Measurements from ENCODE around the gene BMP7. TPM values are rescaled to one million over a fixed set of nuclear protein-coding genes. Genes with fewer than 3 reads are reported as not detected.

BMP7 gene
- total and polyA plus RNA-seq, 7 donors: under 0.01 to 5.4 (median 2.5) TPM

- Histone ChIP-seq H3K9me3 (no peaks in the 10 kb centered on the region), H3K27me3 (no peaks in the 10 kb centered on the region), H3K36me3 (no peaks in the 10 kb centered on the region), H3K4me3 (no peak overlapping the region), H3K4me1 (no peaks in the 10 kb centered on the region), H3K27ac (no peak overlapping the region)
- WGBS, 2 donors: 64 to 68% methylated on average over 8 of the region's 8 CpGs
- intact Hi-C loops (cut with DNase I): no loop called here
- TF ChIP-seq POLR2A (IDR thresholded peaks at IDR 0.05): no peak
- TF ChIP-seq EP300 (IDR thresholded peaks at IDR 0.05): no peak
- TF ChIP-seq POLR2AphosphoS5 (IDR thresholded peaks at IDR 0.05): no peak
- TF ChIP-seq, protein P1, sequence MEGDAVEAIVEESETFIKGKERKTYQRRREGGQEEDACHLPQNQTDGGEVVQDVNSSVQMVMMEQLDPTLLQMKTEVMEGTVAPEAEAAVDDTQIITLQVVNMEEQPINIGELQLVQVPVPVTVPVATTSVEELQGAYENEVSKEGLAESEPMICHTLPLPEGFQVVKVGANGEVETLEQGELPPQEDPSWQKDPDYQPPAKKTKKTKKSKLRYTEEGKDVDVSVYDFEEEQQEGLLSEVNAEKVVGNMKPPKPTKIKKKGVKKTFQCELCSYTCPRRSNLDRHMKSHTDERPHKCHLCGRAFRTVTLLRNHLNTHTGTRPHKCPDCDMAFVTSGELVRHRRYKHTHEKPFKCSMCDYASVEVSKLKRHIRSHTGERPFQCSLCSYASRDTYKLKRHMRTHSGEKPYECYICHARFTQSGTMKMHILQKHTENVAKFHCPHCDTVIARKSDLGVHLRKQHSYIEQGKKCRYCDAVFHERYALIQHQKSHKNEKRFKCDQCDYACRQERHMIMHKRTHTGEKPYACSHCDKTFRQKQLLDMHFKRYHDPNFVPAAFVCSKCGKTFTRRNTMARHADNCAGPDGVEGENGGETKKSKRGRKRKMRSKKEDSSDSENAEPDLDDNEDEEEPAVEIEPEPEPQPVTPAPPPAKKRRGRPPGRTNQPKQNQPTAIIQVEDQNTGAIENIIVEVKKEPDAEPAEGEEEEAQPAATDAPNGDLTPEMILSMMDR (IDR thresholded peaks at IDR 0.05): no peak
- no peak for DNase-seq
Observed at GRCh38 chr20:57155415-57155814, 111.0 kb downstream of the BMP7 start.

DNA sequence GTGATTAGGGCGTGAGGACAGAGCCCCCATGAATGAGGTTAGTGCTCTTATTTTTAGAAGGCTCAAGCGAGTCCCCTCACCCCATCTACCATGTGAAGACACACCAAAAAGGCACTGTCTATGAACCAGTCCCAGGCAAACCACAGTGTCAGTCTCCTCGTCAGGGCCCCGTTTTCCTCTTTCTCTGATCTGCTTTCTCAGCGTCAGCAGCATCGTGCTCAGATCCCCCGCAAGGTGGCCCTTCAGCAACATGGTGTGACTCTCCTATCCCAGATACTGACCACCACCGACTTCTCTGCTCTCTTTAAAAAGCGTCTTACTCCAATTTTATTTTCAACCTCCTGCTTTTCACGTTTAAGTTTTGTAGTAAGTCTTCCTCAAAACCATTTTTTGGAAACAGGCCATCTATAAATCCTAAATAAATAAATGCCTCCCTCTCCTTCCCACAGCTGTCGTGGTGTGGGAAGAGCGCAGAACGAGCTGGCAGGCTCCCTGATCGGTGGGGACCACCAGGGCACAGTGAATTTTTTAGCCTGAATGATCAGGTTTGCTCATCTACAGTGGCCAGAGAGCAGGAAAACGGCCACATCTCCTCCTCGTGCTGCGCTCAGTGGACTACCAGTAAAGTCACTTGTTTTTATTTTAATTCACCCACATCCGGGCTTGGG lies 113.1 kb downstream of the BMP7 start:
- Histone ChIP-seq H3K9me3 (no peaks in the 10 kb centered on the region), H3K36me3 (no peaks in the 10 kb centered on the region), H3K4me1 (peaks cover 0 to 6% (median 0%) of the 10 kb centered on the region in 4 donors), H3K27ac (no peak overlapping the region), H3K27me3 (no peaks in the 10 kb centered on the region), H3K4me3 (no peak overlapping the region)
- TF ChIP-seq POLR2AphosphoS5 (IDR thresholded peaks at IDR 0.05): no peak
- no peak for TF ChIP-seq POLR2A (IDR thresholded peaks at IDR 0.05)
- TF ChIP-seq, protein P1 (IDR thresholded peaks at IDR 0.05): no peak
- no peak for TF ChIP-seq EP300 (IDR thresholded peaks at IDR 0.05)
- DNase-seq: no peak
- intact Hi-C loops (cut with DNase I): no loop called here
- 70 to 73% methylated on average over 18 of the region's 18 CpGs for WGBS, 2 donors

DNA sequence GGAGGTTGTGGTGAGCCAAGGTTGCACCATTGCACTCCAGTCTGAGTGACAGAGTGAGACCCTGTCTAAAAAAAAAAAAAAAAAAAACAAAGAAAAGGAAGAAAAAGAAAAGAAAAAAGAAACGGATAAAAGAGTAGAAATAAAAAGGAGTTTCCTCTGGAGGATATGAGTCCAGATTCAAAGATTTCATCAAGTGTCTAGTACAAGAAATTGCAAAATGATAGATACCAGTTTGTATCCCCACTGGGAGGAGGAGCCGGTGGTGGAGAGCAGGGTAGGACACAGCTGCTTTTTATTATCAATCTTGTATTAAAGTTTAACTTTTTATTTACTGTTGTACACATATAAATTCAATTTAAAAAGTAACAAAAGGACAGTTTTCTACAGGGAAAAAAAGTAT lies 113.9 kb downstream of the BMP7 start:
- Histone ChIP-seq H3K4me3 (no peak overlapping the region), H3K27ac (no peak overlapping the region), H3K36me3 (no peaks in the 10 kb centered on the region), H3K9me3 (no peaks in the 10 kb centered on the region), H3K27me3 (no peaks in the 10 kb centered on the region), H3K4me1 (peaks cover 0 to 12% (median 7%) of the 10 kb centered on the region in 4 donors)
- whole genome bisulfite sequencing, 2 donors: 41 to 64% methylated on average over 2 of the region's 2 CpGs
- no peak for TF ChIP-seq EP300 (IDR thresholded peaks at IDR 0.05)
- no peak for TF ChIP-seq POLR2A (IDR thresholded peaks at IDR 0.05)
- TF ChIP-seq, protein P1 (IDR thresholded peaks at IDR 0.05): no peak
- no peak for TF ChIP-seq POLR2AphosphoS5 (IDR thresholded peaks at IDR 0.05)
- intact Hi-C loops (cut with DNase I): no loop called here
- no peak for DNase-seq

DNA sequence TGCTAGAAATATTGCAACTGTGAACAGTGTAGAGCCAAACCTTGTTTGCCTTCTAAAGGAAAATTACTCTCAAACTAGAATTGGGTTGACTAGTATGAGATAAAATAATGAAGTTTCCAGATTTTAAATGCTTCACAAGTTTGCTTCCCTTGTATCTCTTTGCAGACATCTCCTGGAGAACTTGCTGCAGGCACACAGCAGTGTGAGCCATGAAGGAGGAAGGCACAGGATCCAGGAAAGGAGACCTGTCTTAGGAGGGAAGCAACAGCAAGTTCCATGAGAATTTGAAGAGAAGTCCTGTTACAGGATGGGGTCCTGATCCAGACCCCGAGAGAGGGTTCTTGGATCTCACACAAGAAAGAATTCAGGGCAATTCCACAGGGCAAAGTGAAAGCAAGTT lies 115.9 kb downstream of the BMP7 start:
- Histone ChIP-seq H3K4me1 (peaks cover 0 to 12% (median 7%) of the 10 kb centered on the region in 4 donors), H3K27me3 (no peaks in the 10 kb centered on the region), H3K36me3 (no peaks in the 10 kb centered on the region), H3K27ac (no peak overlapping the region), H3K4me3 (no peak overlapping the region), H3K9me3 (no peaks in the 10 kb centered on the region)
- no peak for TF ChIP-seq POLR2AphosphoS5 (IDR thresholded peaks at IDR 0.05)
- TF ChIP-seq EP300 (IDR thresholded peaks at IDR 0.05): no peak
- no peak for TF ChIP-seq POLR2A (IDR thresholded peaks at IDR 0.05)
- TF ChIP-seq, protein P1 (IDR thresholded peaks at IDR 0.05): no peak
- intact Hi-C loops (cut with DNase I): no loop called here
- no peak for DNase-seq
- WGBS, 2 donors: 32 to 71% methylated on average over 1 of the region's 1 CpG

GRCh38 chr20:57148263-57148662 lies 118.2 kb downstream of the BMP7 start:
- Histone ChIP-seq H3K27me3 (no peaks in the 10 kb centered on the region), H3K36me3 (no peaks in the 10 kb centered on the region), H3K27ac (no peak overlapping the region), H3K4me1 (peaks cover 0 to 12% (median 7%) of the 10 kb centered on the region in 4 donors), H3K9me3 (no peaks in the 10 kb centered on the region), H3K4me3 (no peak overlapping the region)
- 22 to 46% methylated on average over 13 of the region's 13 CpGs for WGBS, 2 donors
- TF ChIP-seq POLR2AphosphoS5 (IDR thresholded peaks at IDR 0.05) (no peak), EP300 (IDR thresholded peaks at IDR 0.05) (no peak), POLR2A (IDR thresholded peaks at IDR 0.05) (no peak)
- TF ChIP-seq, protein P1 (IDR thresholded peaks at IDR 0.05): no peak
- DNase-seq: no peak
- intact Hi-C loops (cut with DNase I): no loop called here

Data from sigmoid colon (tissue), 7 donors.